ENCODE measurements around the gene LPGAT1. TPM values are rescaled to one million over a fixed set of nuclear protein-coding genes. Genes with fewer than 3 reads are reported as not detected.

Gene LPGAT1
- total RNA-seq, 4 donors from 2014 or later: 26.7 to 41.4 (median 38.1) TPM

GRCh38 chr1:211732293-211732980 lies 98.1 kb downstream of the LPGAT1 start:
- no peak for TF ChIP-seq CTCF (IDR thresholded peaks at IDR 0.05)
- TF ChIP-seq POLR2A (IDR thresholded peaks at IDR 0.05): no peak
- TF ChIP-seq EP300 (IDR thresholded peaks at IDR 0.05): no peak

GRCh38 chr1:211731456-211732292 lies 98.9 kb downstream of the LPGAT1 start:
- Histone ChIP-seq H3K36me3 (no peaks in the 10 kb centered on the region), H3K4me3 (no peak overlapping the region), H3K9me3 (no peaks in the 10 kb centered on the region), H3K27me3 (peaks cover 0 to 10% of the 10 kb centered on the region in 2 donors), H3K4me1 (peaks cover 0 to 20% (median 2%) of the 10 kb centered on the region in 4 donors), H3K27ac (no peak overlapping the region)
- 69 to 90% methylated on average over 5 of the region's 5 CpGs for WGBS, 2 donors
- DNase-seq (ENCODE audit: low spot score in 2 of 2): no peak
- TF ChIP-seq POLR2A (IDR thresholded peaks at IDR 0.05) (no peak), CTCF (IDR thresholded peaks at IDR 0.05) (no peak), EP300 (IDR thresholded peaks at IDR 0.05) (no peak)

More at GRCh38 chr1:211732293-211732980, 98.1 kb downstream of the LPGAT1 start:
- H3K4me3 ChIP-seq: no peak overlapping the region
- DNase-seq (ENCODE audit: low spot score in 2 of 2): no peak
- WGBS, 2 donors: 77 to 81% methylated on average over 4 of the region's 4 CpGs
- peaks cover 0 to 10% of the 10 kb centered on the region in 2 donors for H3K27me3 ChIP-seq
- no peaks in the 10 kb centered on the region for H3K36me3 ChIP-seq
- no peaks in the 10 kb centered on the region for H3K9me3 ChIP-seq
- peaks cover 0 to 24% (median 2%) of the 10 kb centered on the region in 4 donors for H3K4me1 ChIP-seq
- H3K27ac ChIP-seq: no peak overlapping the region

GRCh38 chr1:211730347-211730746 lies 100.2 kb downstream of the LPGAT1 start:
- Histone ChIP-seq H3K27me3 (peaks cover 0 to 10% of the 10 kb centered on the region in 2 donors), H3K9me3 (no peaks in the 10 kb centered on the region), H3K36me3 (no peaks in the 10 kb centered on the region), H3K27ac (no peak overlapping the region), H3K4me1 (peaks cover 0 to 8% (median under 1%) of the 10 kb centered on the region in 4 donors), H3K4me3 (no peak overlapping the region)
- TF ChIP-seq CTCF (IDR thresholded peaks at IDR 0.05) (no peak), POLR2A (IDR thresholded peaks at IDR 0.05) (no peak), EP300 (IDR thresholded peaks at IDR 0.05) (no peak)
- 88 to 89% methylated on average over 4 of the region's 4 CpGs for WGBS, 2 donors
- DNase-seq (ENCODE audit: low spot score in 2 of 2): no peak

- no peak for TF ChIP-seq EP300 (IDR thresholded peaks at IDR 0.05)
- no peak for TF ChIP-seq POLR2A (IDR thresholded peaks at IDR 0.05)
- TF ChIP-seq CTCF (IDR thresholded peaks at IDR 0.05): no peak
- no peak overlapping the region for H3K4me3 ChIP-seq
- WGBS, 2 donors: 96 to 97% methylated on average over 7 of the region's 7 CpGs
- no peaks in the 10 kb centered on the region for H3K36me3 ChIP-seq
- H3K4me1 ChIP-seq: no peaks in the 10 kb centered on the region
- H3K27ac ChIP-seq: no peak overlapping the region
- H3K9me3 ChIP-seq: no peaks in the 10 kb centered on the region
- DNase-seq (ENCODE audit: low spot score in 2 of 2): no peak
- peaks cover 0 to 10% of the 10 kb centered on the region in 2 donors for H3K27me3 ChIP-seq
These were observed 101.3 kb downstream of the LPGAT1 start for GRCh38 chr1:211729238-211729637.
